Hepatocyte (in vitro differentiated cells): ENCODE measurements around the gene ENOX1.

Experiments
- EZH2 ChIP-seq: fragments of 200-600 bp; sonication (generic); IDR thresholded peaks from 2 replicates; pipeline ENCODE4 v1.6.1; 2016; ENCODE audit warnings: antibody characterized with exemption, mild to moderate bottlenecking, borderline replicate concordance
- TF ChIP-seq, protein P1 (sequence below): fragments of 200-600 bp; sonication (generic); IDR thresholded peaks from 2 replicates; pipeline ENCODE4 v1.5.1; 2016; ENCODE audit warnings: antibody characterized with exemption, mild to moderate bottlenecking; ENCODE audit not compliant: poor library complexity

DNA sequence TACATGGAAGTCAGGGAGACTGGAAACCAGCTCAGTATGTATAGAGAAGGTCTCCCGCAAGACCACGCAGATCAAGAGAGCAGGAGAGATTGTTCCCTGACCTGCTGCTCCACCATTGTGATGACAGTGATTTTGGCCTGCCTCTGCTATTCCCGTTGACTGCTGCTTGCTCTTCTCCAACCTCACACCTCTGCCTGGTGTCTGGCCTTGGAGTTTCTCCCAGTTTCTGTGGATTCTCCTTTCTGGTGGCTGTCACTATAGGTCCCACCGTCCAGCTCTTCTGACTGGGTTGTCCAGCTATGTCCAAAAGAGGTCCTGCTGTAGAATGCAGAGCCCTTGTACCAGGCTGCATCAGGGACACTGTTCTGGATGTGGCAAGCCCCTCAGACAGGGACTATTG, 591.7 kb downstream of the ENOX1 start:
- TF ChIP-seq, protein P1, sequence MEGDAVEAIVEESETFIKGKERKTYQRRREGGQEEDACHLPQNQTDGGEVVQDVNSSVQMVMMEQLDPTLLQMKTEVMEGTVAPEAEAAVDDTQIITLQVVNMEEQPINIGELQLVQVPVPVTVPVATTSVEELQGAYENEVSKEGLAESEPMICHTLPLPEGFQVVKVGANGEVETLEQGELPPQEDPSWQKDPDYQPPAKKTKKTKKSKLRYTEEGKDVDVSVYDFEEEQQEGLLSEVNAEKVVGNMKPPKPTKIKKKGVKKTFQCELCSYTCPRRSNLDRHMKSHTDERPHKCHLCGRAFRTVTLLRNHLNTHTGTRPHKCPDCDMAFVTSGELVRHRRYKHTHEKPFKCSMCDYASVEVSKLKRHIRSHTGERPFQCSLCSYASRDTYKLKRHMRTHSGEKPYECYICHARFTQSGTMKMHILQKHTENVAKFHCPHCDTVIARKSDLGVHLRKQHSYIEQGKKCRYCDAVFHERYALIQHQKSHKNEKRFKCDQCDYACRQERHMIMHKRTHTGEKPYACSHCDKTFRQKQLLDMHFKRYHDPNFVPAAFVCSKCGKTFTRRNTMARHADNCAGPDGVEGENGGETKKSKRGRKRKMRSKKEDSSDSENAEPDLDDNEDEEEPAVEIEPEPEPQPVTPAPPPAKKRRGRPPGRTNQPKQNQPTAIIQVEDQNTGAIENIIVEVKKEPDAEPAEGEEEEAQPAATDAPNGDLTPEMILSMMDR, result no peak
- TF ChIP-seq EZH2, result no peak
